Measurements from ENCODE around the gene BSG. TPM values are rescaled to one million over a fixed set of nuclear protein-coding genes. Genes with fewer than 3 reads are reported as not detected.

The BSG gene
- total RNA-seq, 1 experiment from 2014 or later: 618 TPM

- Mint-ChIP-seq H3K27ac (ENCODE audit: unreplicated experiment) (no peak overlapping the region), H3K4me1 (ENCODE audit: low read depth, unreplicated experiment) (no peaks in the 10 kb centered on the region), H3K27me3 (ENCODE audit: insufficient read depth, unreplicated experiment) (no peaks in the 10 kb centered on the region), H3K36me3 (ENCODE audit: insufficient read depth, unreplicated experiment) (peaks cover 7% of the 10 kb centered on the region), H3K9me3 (ENCODE audit: unreplicated experiment) (no peaks in the 10 kb centered on the region), H3K4me3 (ENCODE audit: unreplicated experiment) (no peak overlapping the region)
- Histone ChIP-seq H3K27me3 (replicated peaks; ENCODE audit: control insufficient read depth, insufficient read depth, low read length) (no peaks in the 10 kb centered on the region), H3K4me1 (no peaks in the 10 kb centered on the region), H3K36me3 (ENCODE audit: control insufficient read depth, insufficient read depth, low read length) (no peaks in the 10 kb centered on the region), H3K9me3 (no peaks in the 10 kb centered on the region), H3K4me3 (ENCODE audit: low read depth, low read length) (no peak overlapping the region)
- CTCF ChIA-PET: no interaction called here
- POLR2A ChIA-PET: no interaction called here
- intact Hi-C loops (cut with micrococcal nuclease; ENCODE audit: unreplicated experiment): no loop called here
- TF ChIP-seq, protein P1, sequence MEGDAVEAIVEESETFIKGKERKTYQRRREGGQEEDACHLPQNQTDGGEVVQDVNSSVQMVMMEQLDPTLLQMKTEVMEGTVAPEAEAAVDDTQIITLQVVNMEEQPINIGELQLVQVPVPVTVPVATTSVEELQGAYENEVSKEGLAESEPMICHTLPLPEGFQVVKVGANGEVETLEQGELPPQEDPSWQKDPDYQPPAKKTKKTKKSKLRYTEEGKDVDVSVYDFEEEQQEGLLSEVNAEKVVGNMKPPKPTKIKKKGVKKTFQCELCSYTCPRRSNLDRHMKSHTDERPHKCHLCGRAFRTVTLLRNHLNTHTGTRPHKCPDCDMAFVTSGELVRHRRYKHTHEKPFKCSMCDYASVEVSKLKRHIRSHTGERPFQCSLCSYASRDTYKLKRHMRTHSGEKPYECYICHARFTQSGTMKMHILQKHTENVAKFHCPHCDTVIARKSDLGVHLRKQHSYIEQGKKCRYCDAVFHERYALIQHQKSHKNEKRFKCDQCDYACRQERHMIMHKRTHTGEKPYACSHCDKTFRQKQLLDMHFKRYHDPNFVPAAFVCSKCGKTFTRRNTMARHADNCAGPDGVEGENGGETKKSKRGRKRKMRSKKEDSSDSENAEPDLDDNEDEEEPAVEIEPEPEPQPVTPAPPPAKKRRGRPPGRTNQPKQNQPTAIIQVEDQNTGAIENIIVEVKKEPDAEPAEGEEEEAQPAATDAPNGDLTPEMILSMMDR (IDR thresholded peaks at IDR 0.05; ENCODE audit: insufficient read depth in 1 of 2, low read depth in 1 of 2, low read length in 1 of 2, severe bottlenecking in 1 of 2, unreplicated experiment in 1 of 2): no peak
- BruUV-seq (replicated peaks): no TSS peak
- no peak for DNase-seq
Observed at GRCh38 chr19:609004-609346, 36.6 kb downstream of the BSG start.

DNA sequence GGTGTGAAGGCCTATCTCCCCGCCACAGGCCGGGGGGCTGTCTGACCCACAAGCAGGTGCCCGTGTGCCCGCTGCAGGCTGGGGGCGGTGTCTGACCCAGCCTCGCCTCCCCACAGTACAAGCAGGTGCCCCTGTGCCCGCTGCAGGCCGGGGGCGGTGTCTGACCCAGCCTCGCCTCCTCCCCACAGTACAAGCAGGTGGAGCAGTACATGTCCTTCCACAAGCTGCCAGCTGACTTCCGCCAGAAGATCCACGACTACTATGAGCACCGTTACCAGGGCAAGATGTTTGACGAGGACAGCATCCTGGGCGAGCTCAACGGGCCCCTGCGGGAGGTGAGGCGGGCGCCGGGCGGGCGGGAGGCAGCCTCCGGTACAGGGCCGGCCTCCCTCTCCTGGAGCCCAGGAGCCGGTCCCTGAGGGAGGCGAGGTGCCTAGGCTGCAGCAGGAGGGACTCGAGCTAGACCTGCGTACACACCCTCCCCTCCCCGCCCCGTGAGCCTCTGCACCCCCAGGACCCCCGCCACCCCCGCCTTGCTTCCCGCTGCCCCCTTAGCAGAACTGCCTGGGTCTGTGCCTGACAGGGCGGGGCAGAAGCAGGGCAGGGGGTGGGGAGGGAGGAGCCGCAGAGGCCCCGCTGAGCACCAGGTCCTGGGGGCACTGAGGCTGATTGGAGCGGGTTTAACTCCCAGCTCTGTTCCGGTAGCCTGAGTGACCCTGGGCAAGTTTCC, 37.8 kb downstream of the BSG start:
- H3K9me3 ChIP-seq: no peaks in the 10 kb centered on the region
- CTCF ChIA-PET: no interaction called here
- TF ChIP-seq, protein P1 (IDR thresholded peaks at IDR 0.05; ENCODE audit: insufficient read depth in 1 of 2, low read depth in 1 of 2, low read length in 1 of 2, severe bottlenecking in 1 of 2, unreplicated experiment in 1 of 2): no peak
- Mint-ChIP-seq H3K27me3 (ENCODE audit: insufficient read depth, unreplicated experiment) (no peaks in the 10 kb centered on the region), H3K9me3 (ENCODE audit: unreplicated experiment) (no peaks in the 10 kb centered on the region), H3K4me3 (ENCODE audit: unreplicated experiment) (no peak overlapping the region), H3K27ac (ENCODE audit: unreplicated experiment) (no peak overlapping the region), H3K36me3 (ENCODE audit: insufficient read depth, unreplicated experiment) (peaks cover 13% of the 10 kb centered on the region), H3K4me1 (ENCODE audit: low read depth, unreplicated experiment) (no peaks in the 10 kb centered on the region)
- no peak overlapping the region for H3K4me3 ChIP-seq (ENCODE audit: low read depth, low read length)
- intact Hi-C loops (cut with micrococcal nuclease; ENCODE audit: unreplicated experiment): no loop called here
- POLR2A ChIA-PET: no interaction called here
- H3K27me3 ChIP-seq (replicated peaks; ENCODE audit: control insufficient read depth, insufficient read depth, low read length): no peaks in the 10 kb centered on the region
- BruUV-seq (replicated peaks): no TSS peak
- H3K4me1 ChIP-seq: no peaks in the 10 kb centered on the region
- DNase-seq: no peak
- H3K36me3 ChIP-seq (ENCODE audit: control insufficient read depth, insufficient read depth, low read length): no peaks in the 10 kb centered on the region

- ChIA-PET POLR2A (no interaction called here), CTCF (no interaction called here)
- Mint-ChIP-seq H3K27ac (ENCODE audit: unreplicated experiment) (no peak overlapping the region), H3K36me3 (ENCODE audit: insufficient read depth, unreplicated experiment) (peaks cover 13% of the 10 kb centered on the region), H3K4me3 (ENCODE audit: unreplicated experiment) (no peak overlapping the region), H3K4me1 (ENCODE audit: low read depth, unreplicated experiment) (no peaks in the 10 kb centered on the region), H3K27me3 (ENCODE audit: insufficient read depth, unreplicated experiment) (no peaks in the 10 kb centered on the region), H3K9me3 (ENCODE audit: unreplicated experiment) (no peaks in the 10 kb centered on the region)
- Histone ChIP-seq H3K4me3 (ENCODE audit: low read depth, low read length) (no peak overlapping the region), H3K9me3 (no peaks in the 10 kb centered on the region), H3K4me1 (no peaks in the 10 kb centered on the region), H3K36me3 (ENCODE audit: control insufficient read depth, insufficient read depth, low read length) (no peaks in the 10 kb centered on the region), H3K27me3 (replicated peaks; ENCODE audit: control insufficient read depth, insufficient read depth, low read length) (no peaks in the 10 kb centered on the region)
- no TSS peak for BruUV-seq (replicated peaks)
- no peak for DNase-seq
- TF ChIP-seq, protein P1 (IDR thresholded peaks at IDR 0.05; ENCODE audit: insufficient read depth in 1 of 2, low read depth in 1 of 2, low read length in 1 of 2, severe bottlenecking in 1 of 2, unreplicated experiment in 1 of 2): no peak
- intact Hi-C loops (cut with micrococcal nuclease; ENCODE audit: unreplicated experiment): no loop called here
Observed at GRCh38 chr19:610801-611480, 38.5 kb downstream of the BSG start.

Data from Caco-2 (cell line).